ENCODE results near the gene TRIM29. TPM values are rescaled to one million over a fixed set of nuclear protein-coding genes. Genes with fewer than 3 reads are reported as not detected.
A peak's percentile ranks its signal among the peaks of the same experiment; 100 is the strongest.

Gene TRIM29
- total and polyA plus RNA-seq, 2 of the 13 experiments (the other 11 are each of a cell fraction or from before 2014, with no cell fraction given) = 0.86 TPM

DNA sequence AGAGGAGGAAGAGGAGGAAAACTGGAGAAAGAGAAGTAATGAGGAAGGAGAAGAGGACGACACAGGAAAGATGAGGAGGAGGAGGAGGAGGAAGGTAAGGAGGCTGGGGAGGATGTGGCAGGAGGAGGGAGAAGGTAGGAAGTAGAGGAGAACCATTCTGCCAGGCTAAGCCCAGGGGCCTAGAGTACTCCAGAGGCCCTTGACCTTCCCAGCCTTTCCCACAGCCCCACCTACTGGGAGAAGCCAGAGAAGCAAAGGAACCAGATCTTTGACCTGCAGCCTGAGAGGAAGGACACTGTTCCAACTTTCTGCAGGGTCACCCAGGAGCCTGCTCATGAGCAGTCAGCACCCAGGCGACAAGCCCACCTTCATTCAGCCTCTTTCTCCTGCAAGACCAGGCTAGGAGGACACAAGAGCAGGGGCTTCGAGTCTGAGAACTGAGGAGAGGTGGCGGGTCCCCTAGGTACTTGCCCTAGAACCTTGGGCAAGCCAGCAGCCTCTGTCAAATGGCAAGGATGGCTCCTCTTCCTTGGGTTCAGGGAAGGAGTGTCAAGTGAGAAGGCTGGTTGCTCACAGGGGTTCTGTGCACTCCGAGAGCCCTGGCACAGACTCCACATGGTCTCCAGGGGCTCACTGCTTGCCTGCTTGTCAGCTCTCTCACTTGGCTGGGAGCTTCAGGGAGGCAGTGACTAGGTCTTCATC lies 45.0 kb upstream of the TRIM29 start (continued):
- TF ChIP-seq ZNF891 (CRISPR knock-in tag; IDR thresholded peaks at IDR 0.05) = no peak
- no peak for TF ChIP-seq ZNF451 (CRISPR knock-in tag; IDR thresholded peaks at IDR 0.05)
- TF ChIP-seq ZNF329 (CRISPR knock-in tag; IDR thresholded peaks at IDR 0.05; ENCODE audit: low read depth) = no peak
- TF ChIP-seq, protein P1, sequence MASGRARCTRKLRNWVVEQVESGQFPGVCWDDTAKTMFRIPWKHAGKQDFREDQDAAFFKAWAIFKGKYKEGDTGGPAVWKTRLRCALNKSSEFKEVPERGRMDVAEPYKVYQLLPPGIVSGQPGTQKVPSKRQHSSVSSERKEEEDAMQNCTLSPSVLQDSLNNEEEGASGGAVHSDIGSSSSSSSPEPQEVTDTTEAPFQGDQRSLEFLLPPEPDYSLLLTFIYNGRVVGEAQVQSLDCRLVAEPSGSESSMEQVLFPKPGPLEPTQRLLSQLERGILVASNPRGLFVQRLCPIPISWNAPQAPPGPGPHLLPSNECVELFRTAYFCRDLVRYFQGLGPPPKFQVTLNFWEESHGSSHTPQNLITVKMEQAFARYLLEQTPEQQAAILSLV (CRISPR knock-in tag; IDR thresholded peaks at IDR 0.05; ENCODE audit: borderline replicate concordance) = peak; percentile 22; the same call in 1 of the 2 replicates
- peak; percentile 50; the same call in 1 of the 2 replicates for TF ChIP-seq NR2F2 (IDR thresholded peaks at IDR 0.05; ENCODE audit: borderline replicate concordance, low read depth)
- TF ChIP-seq HDAC2 (CRISPR knock-in tag; IDR thresholded peaks at IDR 0.05) = peak; percentile 52; the same call in 1 of the 2 replicates
- TF ChIP-seq TAF15 (IDR thresholded peaks at IDR 0.05; ENCODE audit: low read depth, low read length, poor library complexity, severe bottlenecking) = no peak
- peak; percentile 52 to 58; a peak in 3 of 4 replicates for TF ChIP-seq NR2F1 (CRISPR knock-in tag; IDR thresholded peaks at IDR 0.05)
- TF ChIP-seq, protein P2, sequence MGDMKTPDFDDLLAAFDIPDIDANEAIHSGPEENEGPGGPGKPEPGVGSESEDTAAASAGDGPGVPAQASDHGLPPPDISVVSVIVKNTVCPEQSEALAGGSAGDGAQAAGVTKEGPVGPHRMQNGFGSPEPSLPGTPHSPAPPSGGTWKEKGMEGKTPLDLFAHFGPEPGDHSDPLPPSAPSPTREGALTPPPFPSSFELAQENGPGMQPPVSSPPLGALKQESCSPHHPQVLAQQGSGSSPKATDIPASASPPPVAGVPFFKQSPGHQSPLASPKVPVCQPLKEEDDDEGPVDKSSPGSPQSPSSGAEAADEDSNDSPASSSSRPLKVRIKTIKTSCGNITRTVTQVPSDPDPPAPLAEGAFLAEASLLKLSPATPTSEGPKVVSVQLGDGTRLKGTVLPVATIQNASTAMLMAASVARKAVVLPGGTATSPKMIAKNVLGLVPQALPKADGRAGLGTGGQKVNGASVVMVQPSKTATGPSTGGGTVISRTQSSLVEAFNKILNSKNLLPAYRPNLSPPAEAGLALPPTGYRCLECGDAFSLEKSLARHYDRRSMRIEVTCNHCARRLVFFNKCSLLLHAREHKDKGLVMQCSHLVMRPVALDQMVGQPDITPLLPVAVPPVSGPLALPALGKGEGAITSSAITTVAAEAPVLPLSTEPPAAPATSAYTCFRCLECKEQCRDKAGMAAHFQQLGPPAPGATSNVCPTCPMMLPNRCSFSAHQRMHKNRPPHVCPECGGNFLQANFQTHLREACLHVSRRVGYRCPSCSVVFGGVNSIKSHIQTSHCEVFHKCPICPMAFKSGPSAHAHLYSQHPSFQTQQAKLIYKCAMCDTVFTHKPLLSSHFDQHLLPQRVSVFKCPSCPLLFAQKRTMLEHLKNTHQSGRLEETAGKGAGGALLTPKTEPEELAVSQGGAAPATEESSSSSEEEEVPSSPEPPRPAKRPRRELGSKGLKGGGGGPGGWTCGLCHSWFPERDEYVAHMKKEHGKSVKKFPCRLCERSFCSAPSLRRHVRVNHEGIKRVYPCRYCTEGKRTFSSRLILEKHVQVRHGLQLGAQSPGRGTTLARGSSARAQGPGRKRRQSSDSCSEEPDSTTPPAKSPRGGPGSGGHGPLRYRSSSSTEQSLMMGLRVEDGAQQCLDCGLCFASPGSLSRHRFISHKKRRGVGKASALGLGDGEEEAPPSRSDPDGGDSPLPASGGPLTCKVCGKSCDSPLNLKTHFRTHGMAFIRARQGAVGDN (CRISPR knock-in tag; IDR thresholded peaks at IDR 0.05) = peak; percentile 77
- TF ChIP-seq, protein P3, sequence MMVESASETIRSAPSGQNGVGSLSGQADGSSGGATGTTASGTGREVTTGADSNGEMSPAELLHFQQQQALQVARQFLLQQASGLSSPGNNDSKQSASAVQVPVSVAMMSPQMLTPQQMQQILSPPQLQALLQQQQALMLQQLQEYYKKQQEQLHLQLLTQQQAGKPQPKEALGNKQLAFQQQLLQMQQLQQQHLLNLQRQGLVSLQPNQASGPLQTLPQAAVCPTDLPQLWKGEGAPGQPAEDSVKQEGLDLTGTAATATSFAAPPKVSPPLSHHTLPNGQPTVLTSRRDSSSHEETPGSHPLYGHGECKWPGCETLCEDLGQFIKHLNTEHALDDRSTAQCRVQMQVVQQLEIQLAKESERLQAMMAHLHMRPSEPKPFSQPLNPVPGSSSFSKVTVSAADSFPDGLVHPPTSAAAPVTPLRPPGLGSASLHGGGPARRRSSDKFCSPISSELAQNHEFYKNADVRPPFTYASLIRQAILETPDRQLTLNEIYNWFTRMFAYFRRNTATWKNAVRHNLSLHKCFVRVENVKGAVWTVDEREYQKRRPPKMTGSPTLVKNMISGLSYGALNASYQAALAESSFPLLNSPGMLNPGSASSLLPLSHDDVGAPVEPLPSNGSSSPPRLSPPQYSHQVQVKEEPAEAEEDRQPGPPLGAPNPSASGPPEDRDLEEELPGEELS (CRISPR knock-in tag; IDR thresholded peaks at IDR 0.05) = peak; percentile 56; the same call in 1 of the 2 replicates
- TF ChIP-seq, protein P4, sequence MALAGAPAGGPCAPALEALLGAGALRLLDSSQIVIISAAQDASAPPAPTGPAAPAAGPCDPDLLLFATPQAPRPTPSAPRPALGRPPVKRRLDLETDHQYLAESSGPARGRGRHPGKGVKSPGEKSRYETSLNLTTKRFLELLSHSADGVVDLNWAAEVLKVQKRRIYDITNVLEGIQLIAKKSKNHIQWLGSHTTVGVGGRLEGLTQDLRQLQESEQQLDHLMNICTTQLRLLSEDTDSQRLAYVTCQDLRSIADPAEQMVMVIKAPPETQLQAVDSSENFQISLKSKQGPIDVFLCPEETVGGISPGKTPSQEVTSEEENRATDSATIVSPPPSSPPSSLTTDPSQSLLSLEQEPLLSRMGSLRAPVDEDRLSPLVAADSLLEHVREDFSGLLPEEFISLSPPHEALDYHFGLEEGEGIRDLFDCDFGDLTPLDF (CRISPR knock-in tag; IDR thresholded peaks at IDR 0.05) = no peak
- TF ChIP-seq EED (CRISPR knock-in tag; IDR thresholded peaks at IDR 0.05) = no peak
- peak; percentile 33; the same call in 1 of the 2 replicates for TF ChIP-seq HMG20A (CRISPR knock-in tag; IDR thresholded peaks at IDR 0.05; ENCODE audit: borderline replicate concordance)
- TF ChIP-seq, protein P5, sequence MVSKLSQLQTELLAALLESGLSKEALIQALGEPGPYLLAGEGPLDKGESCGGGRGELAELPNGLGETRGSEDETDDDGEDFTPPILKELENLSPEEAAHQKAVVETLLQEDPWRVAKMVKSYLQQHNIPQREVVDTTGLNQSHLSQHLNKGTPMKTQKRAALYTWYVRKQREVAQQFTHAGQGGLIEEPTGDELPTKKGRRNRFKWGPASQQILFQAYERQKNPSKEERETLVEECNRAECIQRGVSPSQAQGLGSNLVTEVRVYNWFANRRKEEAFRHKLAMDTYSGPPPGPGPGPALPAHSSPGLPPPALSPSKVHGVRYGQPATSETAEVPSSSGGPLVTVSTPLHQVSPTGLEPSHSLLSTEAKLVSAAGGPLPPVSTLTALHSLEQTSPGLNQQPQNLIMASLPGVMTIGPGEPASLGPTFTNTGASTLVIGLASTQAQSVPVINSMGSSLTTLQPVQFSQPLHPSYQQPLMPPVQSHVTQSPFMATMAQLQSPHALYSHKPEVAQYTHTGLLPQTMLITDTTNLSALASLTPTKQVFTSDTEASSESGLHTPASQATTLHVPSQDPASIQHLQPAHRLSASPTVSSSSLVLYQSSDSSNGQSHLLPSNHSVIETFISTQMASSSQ (IDR thresholded peaks at IDR 0.05; ENCODE audit: low read depth) = no peak
- TF ChIP-seq, protein P5 (CRISPR knock-in tag; IDR thresholded peaks at IDR 0.05; ENCODE audit: borderline replicate concordance) = no peak; the same call in 1 of the 2 replicates
- 0 out of 2 replicates have a peak, but pooled peaks have one; percentile 60 for TF ChIP-seq ZNF605 (CRISPR knock-in tag; IDR thresholded peaks at IDR 0.05)

Measured in HepG2 (cell line).